K562 (cell line): ENCODE data around the gene IZUMO4. TPM values are rescaled to one million over a fixed set of nuclear protein-coding genes. Genes with fewer than 3 reads are reported as not detected.

Experiments
- ARNT ChIP-seq, 2 experiments: fragments of 450-650 bp; IDR thresholded peaks; 2 replicates each; pipeline ENCODE4 v1.6.1; 2016; ENCODE audit warnings: mild to moderate bottlenecking in 1 of 2
- CBX1 ChIP-seq: sonication (generic); IDR thresholded peaks from 2 replicates; pipeline ENCODE4 v1.6.1; 2016; ENCODE audit warnings: antibody characterized with exemption, low read depth, mild to moderate bottlenecking
- CHD2 ChIP-seq: IDR thresholded peaks from 2 replicates; pipeline ENCODE4 v1.6.1; 2011; ENCODE audit warnings: low read depth, low read length
- ELF1 ChIP-seq: fragments of 200-800 bp; sonication (Bioruptor generic); IDR thresholded peaks from 2 replicates; pipeline ENCODE4 v1.6.1; 2016; ENCODE audit warnings: missing genetic modification characterization, missing compliant biosample characterization
- KLF1 ChIP-seq: fragments of 450-650 bp; IDR thresholded peaks from 2 replicates; pipeline ENCODE4 v1.6.1; 2016; ENCODE audit warnings: missing genetic modification characterization, missing compliant biosample characterization
- MAFK ChIP-seq: IDR thresholded peaks from 2 replicates; pipeline ENCODE4 v1.6.1; 2011; ENCODE audit warnings: low read length, improper control_type of control experiment
- MYBL2 ChIP-seq, 2 experiments: fragments of 450-650 bp in 1 of 2; sonication (generic) in 1 of 2; formaldehyde crosslinking in 1 of 2; IDR thresholded peaks; 2 replicates each; pipeline versions ENCODE4 v1.6.1 to v1.8.1; 2017 to 2022; ENCODE audit warnings: borderline replicate concordance in 1 of 2, inconsistent platforms in 1 of 2, low read depth in 1 of 2, mild to moderate bottlenecking in 1 of 2, missing genetic modification reagents in 1 of 2, moderate library complexity in 1 of 2
- NFXL1 ChIP-seq: fragments of 450-650 bp; formaldehyde crosslinking; IDR thresholded peaks from 2 replicates; pipeline ENCODE4 v1.4.0; 2021; ENCODE audit warnings: mild to moderate bottlenecking
- NR4A1 ChIP-seq, 2 experiments: fragments of 250-450 bp in 1 of 2; fragments of 450-650 bp in 1 of 2; sonication (Bioruptor Pico) in 1 of 2; IDR thresholded peaks; 2 replicates each; pipeline versions ENCODE4 v1.4.0 to v1.6.1; 2016 to 2020; ENCODE audit warnings: mild to moderate bottlenecking in 2 of 2, missing compliant biosample characterization in 1 of 2, missing genetic modification characterization in 1 of 2, moderate library complexity in 1 of 2
- RFX5 ChIP-seq: IDR thresholded peaks from 2 replicates; pipeline ENCODE4 v1.6.1; 2011; ENCODE audit warnings: low read depth, mild to moderate bottlenecking, improper control_type of control experiment, low read length
- RFX7 ChIP-seq: fragments of 250-450 bp; sonication (Bioruptor Pico); IDR thresholded peaks from 2 replicates; pipeline ENCODE4 v1.5.1; 2021; ENCODE audit warnings: mild to moderate bottlenecking
- SMARCB1 ChIP-seq: IDR thresholded peaks from 2 replicates; pipeline ENCODE4 v1.6.1; 2011; ENCODE audit warnings: improper control_type of control experiment, low read depth; ENCODE audit not compliant: insufficient read length
- SMC3 ChIP-seq: conservative IDR thresholded peaks from 2 replicates; pipeline ENCODE4 v1.6.1; 2011; ENCODE audit warnings: low read depth, low read length, improper control_type of control experiment; ENCODE audit not compliant: insufficient read depth
- TFE3 ChIP-seq: fragments of 450-650 bp; formaldehyde crosslinking; IDR thresholded peaks from 2 replicates; pipeline ENCODE4 v1.4.0; 2020; ENCODE audit warnings: mild to moderate bottlenecking, mixed read lengths
- WHSC1 ChIP-seq: IDR thresholded peaks from one replicate; pipeline ENCODE4 v1.6.1; 2012; ENCODE audit warnings: low read length, control low read depth, inconsistent platforms
- ZC3H11A ChIP-seq: IDR thresholded peaks from 2 replicates; pipeline ENCODE4 v1.6.1; 2012; ENCODE audit warnings: low read depth, low read length, improper control_type of control experiment
- ZFX ChIP-seq: sonication (generic); formaldehyde crosslinking; IDR thresholded peaks from 2 replicates; pipeline ENCODE4 v1.8.0; 2022; ENCODE audit warnings: mild to moderate bottlenecking, missing genetic modification reagents, moderate library complexity
- ZNF324 ChIP-seq: fragments of 250-450 bp; sonication (Bioruptor Pico); IDR thresholded peaks from 2 replicates; pipeline ENCODE4 v1.4.0; 2020; ENCODE audit warnings: mild to moderate bottlenecking
- ZNF584 ChIP-seq: fragments of 200-800 bp; sonication (Bioruptor generic); IDR thresholded peaks from 2 replicates; pipeline ENCODE4 v1.6.1; 2016; ENCODE audit warnings: low read depth, mild to moderate bottlenecking, missing genetic modification characterization, missing compliant biosample characterization
- ZNF592 ChIP-seq: fragments of 450-650 bp; IDR thresholded peaks from 2 replicates; pipeline ENCODE4 v1.6.1; 2017; ENCODE audit warnings: antibody characterized with exemption, mild to moderate bottlenecking
- ZNF77 ChIP-seq: fragments of 250-450 bp; sonication (Bioruptor Pico); IDR thresholded peaks from 2 replicates; pipeline ENCODE4 v1.5.0; 2020
- ZNF778 ChIP-seq: fragments of 450-650 bp; formaldehyde crosslinking; IDR thresholded peaks from 2 replicates; pipeline ENCODE4 v1.4.0; 2020; ENCODE audit warnings: mild to moderate bottlenecking, moderate library complexity
- ZSCAN32 ChIP-seq: fragments of 450-650 bp; formaldehyde crosslinking; IDR thresholded peaks from 2 replicates; pipeline ENCODE4 v1.4.0; 2020; ENCODE audit warnings: mild to moderate bottlenecking, moderate library complexity
- polyA plus RNA-seq, 8 experiments: library from polyadenylated mRNA; depleted of rRNA in 4 of 8; stranded (reverse) in 5 of 8; unstranded in 3 of 8; fragments of >200 nt; fragmentation: Nextera tagmentation in 2 of 8; fragmentation: Illumina TruSeq in 1 of 8; extraction: Ambion mirVana in 2 of 8; extraction: Trizol in 1 of 8; gene quantifications; 2 replicates each; pipeline versions ENCODE4 v1.2.1 to v1.2.3, GENCODE V29; 2011 to 2014; ENCODE audit warnings: inconsistent platforms in 1 of 8, missing spikeins in 1 of 8
- total RNA-seq, 7 experiments: library from RNA; depleted of rRNA in 6 of 7; stranded (reverse); fragments of >200 nt in 6 of 7; fragmentation: Illumina TruSeq in 2 of 7; extraction: Trizol in 2 of 7; gene quantifications; 2 replicates each; pipeline versions ENCODE4 v1.2.1 to v1.2.3, GENCODE V29; 2011 to 2021; ENCODE audit warnings: low replicate concordance in 1 of 7

IZUMO4 gene
- total and polyA plus RNA-seq, 9 of the 15 experiments (the other 6 are each of a cell fraction or from before 2014, with no cell fraction given), result 0.07 to 3.9 (median 1.2) TPM

- TF ChIP-seq MYBL2 (IDR thresholded peaks at IDR 0.05; ENCODE audit: low read depth) (no peak), MYBL2 (CRISPR knock-in tag; IDR thresholded peaks at IDR 0.05; ENCODE audit: borderline replicate concordance) (no peak), ZNF778 (CRISPR knock-in tag) (no peak), TFE3 (CRISPR knock-in tag) (no peak), NR4A1 (CRISPR knock-in tag; IDR thresholded peaks at IDR 0.05) (0 out of 2 replicates have a peak, but pooled peaks have one; percentile 64), NR4A1 (tag; IDR thresholded peaks at IDR 0.05) (no peak), ZSCAN32 (CRISPR knock-in tag) (no peak), ZFX (CRISPR knock-in tag) (no peak; the same call in 1 of the 2 replicates), ZC3H11A (no peak), ELF1 (tag) (no peak), MAFK (no peak), ZNF77 (CRISPR knock-in tag) (no peak), ARNT (IDR thresholded peaks at IDR 0.05) (peak in 1 of 2 experiments; percentile 62; a peak in 1 of 4 replicates), SMARCB1 (no peak), ZNF584 (peak; percentile 89), CBX1 (no peak), RFX7 (no peak), ZNF592 (peak; percentile 54; the same call in 1 of the 2 replicates), KLF1 (tag) (no peak), SMC3 (no peak), NFXL1 (no peak), ZNF324 (CRISPR knock-in tag) (no peak), WHSC1 (no peak), RFX5 (no peak), CHD2 (no peak)
Observed at GRCh38 chr19:2055931-2056836, 40.5 kb upstream of the IZUMO4 start (continued).
